GM12875 (cell line): ENCODE data around the gene FRYL.

Experiments
- H3K4me3 ChIP-seq: one replicate; pipeline ENCODE4 v1.5.1; 2011; ENCODE audit warnings: low read depth, low read length, control low read depth
- CTCF ChIP-seq: IDR thresholded peaks from 2 replicates; pipeline ENCODE4 v1.5.1; 2011; ENCODE audit warnings: low read depth, mild to moderate bottlenecking, control low read depth, inconsistent platforms, low read length, moderate library complexity, borderline replicate concordance; ENCODE audit not compliant: insufficient read depth

The FRYL gene

GRCh38 chr4:48585401-48585800 lies 194.7 kb downstream of the FRYL start:
- TF ChIP-seq CTCF = no peak
- no peak overlapping the region for H3K4me3 ChIP-seq

- no peak overlapping the region for H3K4me3 ChIP-seq
- TF ChIP-seq CTCF = peak; percentile 75
Measured at GRCh38 chr4:48578132-48578968, 201.7 kb downstream of the FRYL start.

GRCh38 chr4:48575964-48576363 lies 204.1 kb downstream of the FRYL start:
- no peak overlapping the region for H3K4me3 ChIP-seq
- TF ChIP-seq CTCF = no peak

- H3K4me3 ChIP-seq = no peak overlapping the region
- no peak for TF ChIP-seq CTCF
Measured at GRCh38 chr4:48571471-48571870, 208.6 kb downstream of the FRYL start.

GRCh38 chr4:48570646-48571220 lies 209.3 kb downstream of the FRYL start:
- H3K4me3 ChIP-seq = no peak overlapping the region
- no peak for TF ChIP-seq CTCF

- TF ChIP-seq CTCF = no peak
- H3K4me3 ChIP-seq = no peak overlapping the region
Measured at GRCh38 chr4:48566034-48566384, 214.1 kb downstream of the FRYL start.

GRCh38 chr4:48565362-48566033 lies 214.6 kb downstream of the FRYL start:
- TF ChIP-seq CTCF = no peak

More at GRCh38 chr4:48565362-48566033, 214.6 kb downstream of the FRYL start:
- H3K4me3 ChIP-seq = no peak overlapping the region
